Natural killer cell (primary cell): ENCODE measurements around the gene TPX2. TPM values are rescaled to one million over a fixed set of nuclear protein-coding genes. Genes with fewer than 3 reads are reported as not detected.

ENCODE experiments used
- ATAC-seq, 3 donors: fragments of 150-1000 bp in 2 of 3; fragments of 200-7000 bp in 1 of 3; cut with Tn5 transposase; 1 replicate in 1 of 3; 2 replicates in 2 of 3; pipeline ENCODE4 v1.10.0; 2021; ENCODE audit warnings: mild to moderate bottlenecking in 2 of 3, moderate library complexity in 2 of 3
- DNase-seq, 2 donors: peaks; one replicate each; pipeline versions ENCODE4 v3.0.0 to v3.0.0-alpha.2; 2013 to 2021; ENCODE audit warnings: mixed read lengths in 1 of 2
- H3K27ac ChIP-seq: one replicate; pipeline ENCODE4 v1.5.1; 2013; ENCODE audit warnings: mild to moderate bottlenecking, low read length
- H3K27me3 ChIP-seq: one replicate; pipeline ENCODE4 v1.6.1; 2013; ENCODE audit warnings: low read length; ENCODE audit not compliant: control insufficient read depth, insufficient read depth
- H3K36me3 ChIP-seq: one replicate; pipeline ENCODE4 v1.6.1; 2013; ENCODE audit warnings: low read length; ENCODE audit not compliant: control insufficient read depth, insufficient read depth
- H3K4me1 ChIP-seq: one replicate; pipeline ENCODE4 v1.6.1; 2013; ENCODE audit warnings: low read length; ENCODE audit not compliant: control insufficient read depth, insufficient read depth
- H3K4me3 ChIP-seq: one replicate; pipeline ENCODE4 v1.5.1; 2013; ENCODE audit warnings: low read length
- H3K9me3 ChIP-seq: one replicate; pipeline ENCODE4 v1.6.1; 2013; ENCODE audit warnings: low read length; ENCODE audit not compliant: control insufficient read depth, insufficient read depth
- H3K27ac Mint-ChIP-seq, 2 donors: one replicate each; pipeline ENCODE4 v1.8.0; 2022; ENCODE audit warnings: mild to moderate bottlenecking in 2 of 2, mixed read lengths in 2 of 2, moderate library complexity in 1 of 2
- H3K27me3 Mint-ChIP-seq, 2 donors: one replicate each; pipeline ENCODE4 v1.8.0; 2022; ENCODE audit warnings: low read depth in 2 of 2, mixed read lengths in 2 of 2
- H3K36me3 Mint-ChIP-seq: one replicate; pipeline ENCODE4 v1.8.0; 2022; ENCODE audit warnings: mixed read lengths
- H3K4me1 Mint-ChIP-seq, 2 donors: one replicate each; pipeline ENCODE4 v1.8.0; 2022; ENCODE audit warnings: mixed read lengths in 2 of 2
- H3K4me3 Mint-ChIP-seq: one replicate; pipeline ENCODE4 v1.8.0; 2022; ENCODE audit warnings: mild to moderate bottlenecking, moderate library complexity, mixed read lengths
- H3K9me3 Mint-ChIP-seq, 2 donors: one replicate each; pipeline ENCODE4 v1.8.0; 2022; ENCODE audit warnings: mixed read lengths in 2 of 2
- WGBS: methylation state at CpG from one replicate; pipeline ENCODE4 v1.1.7; 2013; ENCODE audit warnings: missing lambda C conversion rate; ENCODE audit not compliant: insufficient coverage; 5-methylcytosine and 5-hydroxymethylcytosine counted together
- intact Hi-C: fragments of 100-400 bp; cut with micrococcal nuclease; formaldehyde crosslinking; loops from one replicate; pipeline ENCODE4 v1.14.2; 2022
- total RNA-seq, 4 donors: library from RNA; stranded (reverse); fragments of 120-200 nt in 1 of 4; gene quantifications; one replicate each; pipeline versions ENCODE4 v1.2.3 to v1.2.4, GENCODE V29; 2013 to 2022
- TF ChIP-seq, protein P1 (sequence below): fragments of 200-600 bp; IDR thresholded peaks from one replicate; pipeline ENCODE4 v1.8.0; 2022; ENCODE audit warnings: antibody characterized with exemption

The TPX2 gene
- total RNA-seq, 3 donors from 2014 or later (not counting 1 experiment from before 2014, with no cell fraction given), result 2.2 to 4.2 (median 2.2) TPM

GRCh38 chr20:31719644-31720485, 19.2 kb upstream of the TPX2 start:
- Histone ChIP-seq H3K4me3 (peak overlapping the region; percentile 67), H3K27me3 (no peaks in the 10 kb centered on the region), H3K9me3 (no peaks in the 10 kb centered on the region), H3K36me3 (peaks cover 17% of the 10 kb centered on the region), H3K27ac (peak overlapping the region; percentile 88), H3K4me1 (peaks cover 66% of the 10 kb centered on the region)
- ATAC-seq, result no peak
- peak overlapping the region; percentile 84 to 97 for H3K27ac Mint-ChIP-seq
- no peak for DNase-seq
- peaks cover 82 to 87% of the 10 kb centered on the region in 2 donors for H3K4me1 Mint-ChIP-seq
- intact Hi-C loops, result no loop called here
- TF ChIP-seq, protein P1, sequence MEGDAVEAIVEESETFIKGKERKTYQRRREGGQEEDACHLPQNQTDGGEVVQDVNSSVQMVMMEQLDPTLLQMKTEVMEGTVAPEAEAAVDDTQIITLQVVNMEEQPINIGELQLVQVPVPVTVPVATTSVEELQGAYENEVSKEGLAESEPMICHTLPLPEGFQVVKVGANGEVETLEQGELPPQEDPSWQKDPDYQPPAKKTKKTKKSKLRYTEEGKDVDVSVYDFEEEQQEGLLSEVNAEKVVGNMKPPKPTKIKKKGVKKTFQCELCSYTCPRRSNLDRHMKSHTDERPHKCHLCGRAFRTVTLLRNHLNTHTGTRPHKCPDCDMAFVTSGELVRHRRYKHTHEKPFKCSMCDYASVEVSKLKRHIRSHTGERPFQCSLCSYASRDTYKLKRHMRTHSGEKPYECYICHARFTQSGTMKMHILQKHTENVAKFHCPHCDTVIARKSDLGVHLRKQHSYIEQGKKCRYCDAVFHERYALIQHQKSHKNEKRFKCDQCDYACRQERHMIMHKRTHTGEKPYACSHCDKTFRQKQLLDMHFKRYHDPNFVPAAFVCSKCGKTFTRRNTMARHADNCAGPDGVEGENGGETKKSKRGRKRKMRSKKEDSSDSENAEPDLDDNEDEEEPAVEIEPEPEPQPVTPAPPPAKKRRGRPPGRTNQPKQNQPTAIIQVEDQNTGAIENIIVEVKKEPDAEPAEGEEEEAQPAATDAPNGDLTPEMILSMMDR, result no peak
- no peaks in the 10 kb centered on the region for H3K9me3 Mint-ChIP-seq
- peak overlapping the region; percentile 98 for H3K4me3 Mint-ChIP-seq
- H3K36me3 Mint-ChIP-seq, result no peaks in the 10 kb centered on the region
- H3K27me3 Mint-ChIP-seq, result no peaks in the 10 kb centered on the region
- whole genome bisulfite sequencing, result 48% methylated on average over 2 of the region's 2 CpGs

GRCh38 chr20:31720486-31721407, 18.3 kb upstream of the TPX2 start:
- intact Hi-C loops, result no loop called here
- TF ChIP-seq, protein P1, result peak; percentile 29
- peak overlapping the region; percentile 84 to 97 for H3K27ac Mint-ChIP-seq
- ATAC-seq (peak in 2 of 3 donors; percentile 4), DNase-seq (peak; percentile 34 to 52)
- H3K27me3 ChIP-seq, result no peaks in the 10 kb centered on the region
- H3K4me1 ChIP-seq, result peaks cover 65% of the 10 kb centered on the region
- H3K4me3 Mint-ChIP-seq, result peak overlapping the region; percentile 98
- no peaks in the 10 kb centered on the region for H3K9me3 ChIP-seq
- H3K27ac ChIP-seq, result peak overlapping the region; percentile 88
- H3K4me3 ChIP-seq, result peak overlapping the region; percentile 67
- no peaks in the 10 kb centered on the region for H3K9me3 Mint-ChIP-seq
- 12% methylated on average over 6 of the region's 7 CpGs for WGBS
- no peaks in the 10 kb centered on the region for H3K36me3 Mint-ChIP-seq
- peaks cover 13% of the 10 kb centered on the region for H3K36me3 ChIP-seq
- no peaks in the 10 kb centered on the region for H3K27me3 Mint-ChIP-seq
- H3K4me1 Mint-ChIP-seq, result peaks cover 74 to 78% of the 10 kb centered on the region in 2 donors

GRCh38 chr20:31721408-31722256, 17.5 kb upstream of the TPX2 start:
- ATAC-seq (no peak), DNase-seq (peak in 1 of 2 donors; percentile 33)
- Histone ChIP-seq H3K9me3 (no peaks in the 10 kb centered on the region), H3K27me3 (no peaks in the 10 kb centered on the region), H3K4me3 (peak overlapping the region; percentile 67), H3K27ac (peak overlapping the region; percentile 88), H3K36me3 (peaks cover 10% of the 10 kb centered on the region), H3K4me1 (peaks cover 56% of the 10 kb centered on the region)
- intact Hi-C loops, result loop anchor here (2.0 kb wide), 1 partner anchor 47 kb away; no protein-coding TSS in a partner anchor
- Mint-ChIP-seq H3K27me3 (no peaks in the 10 kb centered on the region), H3K4me1 (peaks cover 65 to 69% of the 10 kb centered on the region in 2 donors), H3K36me3 (no peaks in the 10 kb centered on the region), H3K27ac (peak overlapping the region; percentile 84 to 97), H3K9me3 (no peaks in the 10 kb centered on the region), H3K4me3 (peak overlapping the region; percentile 98)
- TF ChIP-seq, protein P1, result no peak
- WGBS, result 59% methylated on average over 21 of the region's 22 CpGs
